ENCODE measurements around the gene C2orf68. TPM values are rescaled to one million over a fixed set of nuclear protein-coding genes. Genes with fewer than 3 reads are reported as not detected.

Gene C2orf68
- total and polyA plus RNA-seq, 2 of the 13 experiments (the other 11 are each of a cell fraction or from before 2014, with no cell fraction given): 47.1 to 77.4 TPM

DNA sequence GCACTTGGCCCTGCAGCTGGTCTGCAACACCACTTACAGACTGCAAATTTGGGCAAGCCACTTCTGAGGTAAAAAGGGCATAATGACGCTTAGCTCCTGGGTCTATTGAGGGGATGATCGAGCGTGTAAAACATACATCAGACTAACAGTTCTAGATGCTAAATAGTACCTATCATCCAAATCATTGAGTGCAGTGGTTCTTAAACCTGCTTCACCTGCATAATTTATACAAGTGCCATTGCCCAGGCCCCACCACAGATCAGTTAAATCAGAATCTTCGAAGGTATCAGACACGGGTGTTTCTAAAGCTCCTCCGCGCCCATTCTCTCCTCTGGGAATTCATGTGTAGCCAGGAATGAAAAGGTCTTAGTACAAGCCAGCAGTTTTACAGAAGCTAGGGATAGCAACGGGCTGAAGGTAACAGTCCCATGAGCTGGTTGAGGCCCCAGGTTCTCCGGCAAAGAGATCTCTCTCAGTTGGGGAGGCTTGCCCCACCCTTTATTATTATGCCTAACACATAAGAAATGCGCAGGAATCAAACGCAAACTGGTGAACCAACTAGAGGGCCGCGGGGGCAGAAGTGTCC lies 17.1 kb downstream of the C2orf68 start (continued):
- no peak for TF ChIP-seq CEBPB (IDR thresholded peaks at IDR 0.05; ENCODE audit: borderline replicate concordance, low read depth, low read length)
- TF ChIP-seq, protein P1, sequence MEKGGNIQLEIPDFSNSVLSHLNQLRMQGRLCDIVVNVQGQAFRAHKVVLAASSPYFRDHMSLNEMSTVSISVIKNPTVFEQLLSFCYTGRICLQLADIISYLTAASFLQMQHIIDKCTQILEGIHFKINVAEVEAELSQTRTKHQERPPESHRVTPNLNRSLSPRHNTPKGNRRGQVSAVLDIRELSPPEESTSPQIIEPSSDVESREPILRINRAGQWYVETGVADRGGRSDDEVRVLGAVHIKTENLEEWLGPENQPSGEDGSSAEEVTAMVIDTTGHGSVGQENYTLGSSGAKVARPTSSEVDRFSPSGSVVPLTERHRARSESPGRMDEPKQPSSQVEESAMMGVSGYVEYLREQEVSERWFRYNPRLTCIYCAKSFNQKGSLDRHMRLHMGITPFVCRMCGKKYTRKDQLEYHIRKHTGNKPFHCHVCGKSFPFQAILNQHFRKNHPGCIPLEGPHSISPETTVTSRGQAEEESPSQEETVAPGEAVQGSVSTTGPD (CRISPR knock-in tag; IDR thresholded peaks at IDR 0.05): no peak
- TF ChIP-seq SAP130 (CRISPR knock-in tag; IDR thresholded peaks at IDR 0.05; ENCODE audit: low read depth): no peak
- TF ChIP-seq GTF2F1 (IDR thresholded peaks at IDR 0.05; ENCODE audit: low read length): no peak
- no peak for TF ChIP-seq GATA4 (IDR thresholded peaks at IDR 0.05; ENCODE audit: borderline replicate concordance, low read depth)
- TF ChIP-seq TCF12 (IDR thresholded peaks at IDR 0.05): no peak
- TF ChIP-seq TCF12 (CRISPR knock-in tag; IDR thresholded peaks at IDR 0.05): 0 out of 2 replicates have a peak, but pooled peaks have one; percentile 48
- no peak for TF ChIP-seq GPN1 (CRISPR knock-in tag; IDR thresholded peaks at IDR 0.05; ENCODE audit: borderline replicate concordance)
- TF ChIP-seq ZNF766 (CRISPR knock-in tag; IDR thresholded peaks at IDR 0.05; ENCODE audit: borderline replicate concordance): no peak
- no peak for TF ChIP-seq ZNF589 (CRISPR knock-in tag; conservative IDR thresholded peaks at IDR 0.05)
- no peak for TF ChIP-seq ISL2 (CRISPR knock-in tag; IDR thresholded peaks at IDR 0.05)
- no peak for TF ChIP-seq MTA3 (CRISPR knock-in tag; IDR thresholded peaks at IDR 0.05)
- TF ChIP-seq, protein P2, sequence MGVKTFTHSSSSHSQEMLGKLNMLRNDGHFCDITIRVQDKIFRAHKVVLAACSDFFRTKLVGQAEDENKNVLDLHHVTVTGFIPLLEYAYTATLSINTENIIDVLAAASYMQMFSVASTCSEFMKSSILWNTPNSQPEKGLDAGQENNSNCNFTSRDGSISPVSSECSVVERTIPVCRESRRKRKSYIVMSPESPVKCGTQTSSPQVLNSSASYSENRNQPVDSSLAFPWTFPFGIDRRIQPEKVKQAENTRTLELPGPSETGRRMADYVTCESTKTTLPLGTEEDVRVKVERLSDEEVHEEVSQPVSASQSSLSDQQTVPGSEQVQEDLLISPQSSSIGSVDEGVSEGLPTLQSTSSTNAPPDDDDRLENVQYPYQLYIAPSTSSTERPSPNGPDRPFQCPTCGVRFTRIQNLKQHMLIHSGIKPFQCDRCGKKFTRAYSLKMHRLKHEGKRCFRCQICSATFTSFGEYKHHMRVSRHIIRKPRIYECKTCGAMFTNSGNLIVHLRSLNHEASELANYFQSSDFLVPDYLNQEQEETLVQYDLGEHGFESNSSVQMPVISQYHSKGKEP (CRISPR knock-in tag; IDR thresholded peaks at IDR 0.05): no peak
- TF ChIP-seq ZNF770 (CRISPR knock-in tag; IDR thresholded peaks at IDR 0.05): no peak
- TF ChIP-seq, protein P3, sequence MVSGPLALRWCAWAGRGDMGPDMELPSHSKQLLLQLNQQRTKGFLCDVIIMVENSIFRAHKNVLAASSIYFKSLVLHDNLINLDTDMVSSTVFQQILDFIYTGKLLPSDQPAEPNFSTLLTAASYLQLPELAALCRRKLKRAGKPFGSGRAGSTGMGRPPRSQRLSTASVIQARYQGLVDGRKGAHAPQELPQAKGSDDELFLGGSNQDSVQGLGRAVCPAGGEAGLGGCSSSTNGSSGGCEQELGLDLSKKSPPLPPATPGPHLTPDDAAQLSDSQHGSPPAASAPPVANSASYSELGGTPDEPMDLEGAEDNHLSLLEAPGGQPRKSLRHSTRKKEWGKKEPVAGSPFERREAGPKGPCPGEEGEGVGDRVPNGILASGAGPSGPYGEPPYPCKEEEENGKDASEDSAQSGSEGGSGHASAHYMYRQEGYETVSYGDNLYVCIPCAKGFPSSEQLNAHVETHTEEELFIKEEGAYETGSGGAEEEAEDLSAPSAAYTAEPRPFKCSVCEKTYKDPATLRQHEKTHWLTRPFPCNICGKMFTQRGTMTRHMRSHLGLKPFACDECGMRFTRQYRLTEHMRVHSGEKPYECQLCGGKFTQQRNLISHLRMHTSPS (CRISPR knock-in tag; IDR thresholded peaks at IDR 0.05; ENCODE audit: low read depth): no peak
- TF ChIP-seq ZNF572 (CRISPR knock-in tag; IDR thresholded peaks at IDR 0.05): peak; percentile 57; the same call in 1 of the 2 replicates
- no peak; the same call in 1 of the 2 replicates for TF ChIP-seq ZNF501 (CRISPR knock-in tag; IDR thresholded peaks at IDR 0.05)
- TF ChIP-seq, protein P4, sequence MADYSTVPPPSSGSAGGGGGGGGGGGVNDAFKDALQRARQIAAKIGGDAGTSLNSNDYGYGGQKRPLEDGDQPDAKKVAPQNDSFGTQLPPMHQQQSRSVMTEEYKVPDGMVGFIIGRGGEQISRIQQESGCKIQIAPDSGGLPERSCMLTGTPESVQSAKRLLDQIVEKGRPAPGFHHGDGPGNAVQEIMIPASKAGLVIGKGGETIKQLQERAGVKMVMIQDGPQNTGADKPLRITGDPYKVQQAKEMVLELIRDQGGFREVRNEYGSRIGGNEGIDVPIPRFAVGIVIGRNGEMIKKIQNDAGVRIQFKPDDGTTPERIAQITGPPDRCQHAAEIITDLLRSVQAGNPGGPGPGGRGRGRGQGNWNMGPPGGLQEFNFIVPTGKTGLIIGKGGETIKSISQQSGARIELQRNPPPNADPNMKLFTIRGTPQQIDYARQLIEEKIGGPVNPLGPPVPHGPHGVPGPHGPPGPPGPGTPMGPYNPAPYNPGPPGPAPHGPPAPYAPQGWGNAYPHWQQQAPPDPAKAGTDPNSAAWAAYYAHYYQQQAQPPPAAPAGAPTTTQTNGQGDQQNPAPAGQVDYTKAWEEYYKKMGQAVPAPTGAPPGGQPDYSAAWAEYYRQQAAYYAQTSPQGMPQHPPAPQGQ (CRISPR knock-in tag; IDR thresholded peaks at IDR 0.05; ENCODE audit: borderline replicate concordance): no peak
- TF ChIP-seq, protein P5, sequence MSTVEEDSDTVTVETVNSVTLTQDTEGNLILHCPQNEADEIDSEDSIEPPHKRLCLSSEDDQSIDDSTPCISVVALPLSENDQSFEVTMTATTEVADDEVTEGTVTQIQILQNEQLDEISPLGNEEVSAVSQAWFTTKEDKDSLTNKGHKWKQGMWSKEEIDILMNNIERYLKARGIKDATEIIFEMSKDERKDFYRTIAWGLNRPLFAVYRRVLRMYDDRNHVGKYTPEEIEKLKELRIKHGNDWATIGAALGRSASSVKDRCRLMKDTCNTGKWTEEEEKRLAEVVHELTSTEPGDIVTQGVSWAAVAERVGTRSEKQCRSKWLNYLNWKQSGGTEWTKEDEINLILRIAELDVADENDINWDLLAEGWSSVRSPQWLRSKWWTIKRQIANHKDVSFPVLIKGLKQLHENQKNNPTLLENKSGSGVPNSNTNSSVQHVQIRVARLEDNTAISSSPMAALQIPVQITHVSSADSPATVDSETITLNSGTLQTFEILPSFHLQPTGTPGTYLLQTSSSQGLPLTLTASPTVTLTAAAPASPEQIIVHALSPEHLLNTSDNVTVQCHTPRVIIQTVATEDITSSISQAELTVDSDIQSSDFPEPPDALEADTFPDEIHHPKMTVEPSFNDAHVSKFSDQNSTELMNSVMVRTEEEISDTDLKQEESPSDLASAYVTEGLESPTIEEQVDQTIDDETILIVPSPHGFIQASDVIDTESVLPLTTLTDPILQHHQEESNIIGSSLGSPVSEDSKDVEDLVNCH (CRISPR knock-in tag; IDR thresholded peaks at IDR 0.05): peak; percentile 75; the same call in 1 of the 2 replicates
